ENCODE measurements around the gene MYO15B.

- no peak for TF ChIP-seq CTCF (IDR thresholded peaks at IDR 0.05; ENCODE audit: poor library complexity, severe bottlenecking)
- TF ChIP-seq EP300 (conservative IDR thresholded peaks at IDR 0.05; ENCODE audit: poor library complexity, severe bottlenecking) = no peak
Observed at GRCh38 chr17:75628425-75628824, 40.8 kb downstream of the MYO15B start.
